GM23338 (cell line): ENCODE results near the gene CHMP5. TPM values are rescaled to one million over a fixed set of nuclear protein-coding genes. Genes with fewer than 3 reads are reported as not detected.
A peak's percentile ranks its signal among the peaks of the same experiment; 100 is the strongest.

Source experiments
- ATAC-seq: fragments of 200-7000 bp; cut with Tn5 transposase; 3 replicates; pipeline ENCODE4 v1.9.1; 2020
- DNase-seq: peaks from one replicate; pipeline ENCODE4 v3.0.0-alpha.2; 2015; ENCODE audit warnings: low spot score
- H2AFZ ChIP-seq: fragments of 200-600 bp; sonication (generic); 2 replicates; pipeline ENCODE4 v1.8.0; 2016; ENCODE audit warnings: antibody characterized with exemption, mild to moderate bottlenecking, moderate library complexity
- H3F3A ChIP-seq: fragments of 200-600 bp; sonication (generic); replicated peaks from 2 replicates; pipeline ENCODE4 v1.8.0; 2017; ENCODE audit warnings: antibody characterized with exemption, mixed run types, low read depth
- H3K27ac ChIP-seq: fragments of 200-600 bp; sonication (generic); 2 replicates; pipeline ENCODE4 v1.6.1; 2016; ENCODE audit warnings: low read depth
- H3K27me3 ChIP-seq: fragments of 200-600 bp; sonication (generic); 2 replicates; pipeline ENCODE4 v1.8.0; 2016; ENCODE audit warnings: mild to moderate bottlenecking, mixed run types, moderate library complexity; ENCODE audit not compliant: insufficient read depth
- H3K36me3 ChIP-seq: fragments of 200-600 bp; sonication (generic); 2 replicates; pipeline ENCODE4 v1.8.0; 2016; ENCODE audit warnings: mild to moderate bottlenecking; ENCODE audit not compliant: insufficient read depth
- H3K4me1 ChIP-seq: fragments of 200-600 bp; sonication (generic); 2 replicates; pipeline ENCODE4 v1.8.0; 2016; ENCODE audit warnings: mild to moderate bottlenecking, moderate library complexity; ENCODE audit not compliant: insufficient read depth
- H3K4me2 ChIP-seq: fragments of 200-600 bp; sonication (generic); 2 replicates; pipeline ENCODE4 v1.7.1; 2017; ENCODE audit warnings: mixed run types
- H3K4me3 ChIP-seq: fragments of 200-600 bp; sonication (generic); 2 replicates; pipeline ENCODE4 v1.6.1; 2016; ENCODE audit warnings: mixed run types
- H3K79me2 ChIP-seq: fragments of 200-600 bp; sonication (generic); replicated peaks from 2 replicates; pipeline ENCODE4 v1.8.0; 2017; ENCODE audit warnings: mild to moderate bottlenecking; ENCODE audit not compliant: insufficient read depth
- H3K9me2 ChIP-seq: fragments of 200-600 bp; sonication (generic); 2 replicates; pipeline ENCODE4 v1.8.0; 2017; ENCODE audit not compliant: insufficient read depth
- H4K20me1 ChIP-seq: fragments of 200-600 bp; sonication (generic); replicated peaks from 2 replicates; pipeline ENCODE4 v1.8.0; 2017; ENCODE audit warnings: mild to moderate bottlenecking; ENCODE audit not compliant: insufficient read depth
- H3K27ac Mint-ChIP-seq: 2 replicates; pipeline ENCODE4 v1.8.0; 2020; ENCODE audit warnings: inconsistent platforms, mild to moderate bottlenecking, moderate library complexity, mixed read lengths
- H3K27me3 Mint-ChIP-seq: 3 replicates; pipeline ENCODE4 v1.8.0; 2022; ENCODE audit warnings: low read depth, mild to moderate bottlenecking, moderate library complexity, mixed read lengths, inconsistent platforms; ENCODE audit not compliant: insufficient read depth, poor library complexity
- H3K36me3 Mint-ChIP-seq: 3 replicates; pipeline ENCODE4 v1.8.0; 2021; ENCODE audit warnings: low read depth, mild to moderate bottlenecking, inconsistent platforms, moderate library complexity, mixed read lengths
- H3K4me1 Mint-ChIP-seq: 3 replicates; pipeline ENCODE4 v1.8.0; 2020; ENCODE audit warnings: mild to moderate bottlenecking, inconsistent platforms, mixed read lengths
- H3K4me3 Mint-ChIP-seq: 3 replicates; pipeline ENCODE4 v1.8.0; 2021; ENCODE audit warnings: moderate library complexity, mild to moderate bottlenecking, inconsistent platforms, mixed read lengths
- H3K9me3 Mint-ChIP-seq: 3 replicates; pipeline ENCODE4 v1.8.0; 2020; ENCODE audit warnings: moderate library complexity, mild to moderate bottlenecking, inconsistent platforms, mixed read lengths
- CREB1 ChIP-seq: fragments of 250-450 bp; sonication (Bioruptor Pico); IDR thresholded peaks from 2 replicates; pipeline ENCODE4 v1.5.0; 2020; ENCODE audit warnings: low read depth, mild to moderate bottlenecking, moderate library complexity
- EZH2 ChIP-seq: fragments of 200-600 bp; sonication (generic); IDR thresholded peaks from one replicate; pipeline ENCODE4 v1.8.0; 2017; ENCODE audit warnings: antibody characterized with exemption, mild to moderate bottlenecking, low read depth; ENCODE audit not compliant: unreplicated experiment
- EZH2phosphoT487 ChIP-seq: fragments of 200-600 bp; sonication (generic); IDR thresholded peaks from one replicate; pipeline ENCODE4 v1.8.1; 2018; ENCODE audit warnings: antibody characterized with exemption; ENCODE audit not compliant: unreplicated experiment
- JUNB ChIP-seq: IDR thresholded peaks from one replicate; pipeline ENCODE4 v1.6.1; 2016; ENCODE audit warnings: antibody characterized with exemption; ENCODE audit not compliant: unreplicated experiment
- NANOG ChIP-seq: IDR thresholded peaks from 2 replicates; pipeline ENCODE4 v1.6.1; 2016; ENCODE audit warnings: antibody characterized with exemption, borderline replicate concordance
- STAT1 ChIP-seq: IDR thresholded peaks from one replicate; pipeline ENCODE4 v1.6.1; 2016; ENCODE audit warnings: antibody characterized with exemption; ENCODE audit not compliant: unreplicated experiment
- ZNF331 ChIP-seq: fragments of 250-450 bp; sonication (Bioruptor Pico); IDR thresholded peaks from 2 replicates; pipeline ENCODE4 v1.5.0; 2020; ENCODE audit warnings: low read depth, mild to moderate bottlenecking, moderate library complexity
- polyA plus RNA-seq: library from polyadenylated mRNA; unstranded; fragments of >200 nt; fragmentation: Nextera tagmentation; extraction: Ambion mirVana; gene quantifications from 2 replicates; pipeline ENCODE4 v1.2.1, GENCODE V29; 2016
- total RNA-seq: library from RNA; depleted of rRNA; stranded (reverse); fragments of >200 nt; shearing (Covaris generic); gene quantifications from 2 replicates; pipeline ENCODE4 v1.2.3, GENCODE V29; 2014
- TF ChIP-seq, protein P1 (sequence below): IDR thresholded peaks from 2 replicates; pipeline ENCODE4 v1.6.1; 2016; ENCODE audit warnings: antibody characterized with exemption

CHMP5 gene
- total and polyA plus RNA-seq, 2 experiments from 2014 or later: 30.9 to 77.8 TPM

GRCh38 chr9:33289496-33289895 is 24.6 kb downstream of the CHMP5 start:
- peak overlapping the region; percentile 83 for H3K4me3 ChIP-seq
- H3K27ac Mint-ChIP-seq: peak overlapping the region; percentile 100
- 0 out of 2 replicates have a peak, but pooled peaks cover 5% of the 10 kb centered on the region for H3K4me1 ChIP-seq
- H3K4me1 Mint-ChIP-seq: peaks cover 13% of the 10 kb centered on the region
- H2AFZ ChIP-seq: no peak overlapping the region
- TF ChIP-seq, protein P1, sequence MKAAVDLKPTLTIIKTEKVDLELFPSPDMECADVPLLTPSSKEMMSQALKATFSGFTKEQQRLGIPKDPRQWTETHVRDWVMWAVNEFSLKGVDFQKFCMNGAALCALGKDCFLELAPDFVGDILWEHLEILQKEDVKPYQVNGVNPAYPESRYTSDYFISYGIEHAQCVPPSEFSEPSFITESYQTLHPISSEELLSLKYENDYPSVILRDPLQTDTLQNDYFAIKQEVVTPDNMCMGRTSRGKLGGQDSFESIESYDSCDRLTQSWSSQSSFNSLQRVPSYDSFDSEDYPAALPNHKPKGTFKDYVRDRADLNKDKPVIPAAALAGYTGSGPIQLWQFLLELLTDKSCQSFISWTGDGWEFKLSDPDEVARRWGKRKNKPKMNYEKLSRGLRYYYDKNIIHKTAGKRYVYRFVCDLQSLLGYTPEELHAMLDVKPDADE: no peak
- TF ChIP-seq EZH2phosphoT487: no peak
- no peaks in the 10 kb centered on the region; the same call in 2 of the 3 replicates for H3K9me3 Mint-ChIP-seq
- peak overlapping the region; percentile 100 for H3K4me3 Mint-ChIP-seq
- peak overlapping the region; percentile 83 for H3K4me2 ChIP-seq
- peaks cover 38% of the 10 kb centered on the region for H3K79me2 ChIP-seq
- H3K36me3 Mint-ChIP-seq: peaks cover 7% of the 10 kb centered on the region
- no peaks in the 10 kb centered on the region; the same call in 1 of the 2 replicates for H4K20me1 ChIP-seq
- peaks cover 7% of the 10 kb centered on the region for H3K27me3 Mint-ChIP-seq
- H3F3A ChIP-seq: no peaks in the 10 kb centered on the region
- H3K9me2 ChIP-seq: no peaks in the 10 kb centered on the region
- H3K36me3 ChIP-seq: no peaks in the 10 kb centered on the region; the same call in 1 of the 2 replicates
- no peaks in the 10 kb centered on the region for H3K27me3 ChIP-seq
- ATAC-seq: peak; percentile 10
- peak; percentile 13 for DNase-seq
- peak overlapping the region; percentile 96; the same call in 1 of the 2 replicates for H3K27ac ChIP-seq

- peak overlapping the region; percentile 100 for H3K4me3 Mint-ChIP-seq
- Histone ChIP-seq H3K27ac (peak overlapping the region; percentile 96), H3K36me3 (no peaks in the 10 kb centered on the region; the same call in 1 of the 2 replicates), H3K27me3 (no peaks in the 10 kb centered on the region), H3K4me1 (0 out of 2 replicates have a peak, but pooled peaks cover 5% of the 10 kb centered on the region), H4K20me1 (no peaks in the 10 kb centered on the region; the same call in 1 of the 2 replicates), H3K79me2 (peaks cover 42% of the 10 kb centered on the region), H3F3A (no peaks in the 10 kb centered on the region), H2AFZ (no peak overlapping the region), H3K4me3 (peak overlapping the region; percentile 83), H3K4me2 (peak overlapping the region; percentile 83), H3K9me2 (no peaks in the 10 kb centered on the region)
- H3K36me3 Mint-ChIP-seq: peaks cover 11% of the 10 kb centered on the region
- peaks cover 7% of the 10 kb centered on the region for H3K27me3 Mint-ChIP-seq
- ATAC-seq: peak; percentile 15
- DNase-seq: no peak
- peak overlapping the region; percentile 100 for H3K27ac Mint-ChIP-seq
- TF ChIP-seq CREB1 (CRISPR knock-in tag) (no peak), EZH2 (no peak), STAT1 (no peak), NANOG (no peak), ZNF331 (CRISPR knock-in tag) (no peak), JUNB (no peak), EZH2phosphoT487 (no peak)
- H3K4me1 Mint-ChIP-seq: peaks cover 13% of the 10 kb centered on the region
- no peaks in the 10 kb centered on the region; the same call in 2 of the 3 replicates for H3K9me3 Mint-ChIP-seq
Measured at GRCh38 chr9:33289936-33290246, 25.0 kb downstream of the CHMP5 start.
